Measurements from ENCODE around the gene ERC1.
"Not testable (repeated sequence)": the region's sequence is repeated elsewhere in the genome, so short reads cannot be mapped to it uniquely, and the experiment has no call there.

The ERC1 gene

DNA sequence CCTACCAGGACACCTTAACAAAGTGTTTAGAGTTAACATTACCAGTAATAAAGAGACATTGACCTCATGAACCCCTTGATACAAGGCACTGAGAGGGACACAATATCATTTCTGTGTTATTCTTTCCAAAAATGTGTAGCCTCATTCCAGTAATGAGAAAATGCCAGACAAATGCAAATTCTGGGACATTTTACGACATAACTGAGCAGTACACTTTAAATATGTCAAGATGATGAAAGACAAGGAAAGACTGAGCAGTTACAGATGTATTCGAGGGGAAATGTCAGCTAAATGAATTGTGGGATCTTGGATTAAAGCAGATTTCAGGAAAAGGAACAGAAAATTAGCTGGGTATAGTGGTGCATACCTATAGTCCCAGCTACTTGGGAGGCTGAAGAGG is 255.6 kb downstream of the ERC1 start:
- no peak for DNase-seq

DNA sequence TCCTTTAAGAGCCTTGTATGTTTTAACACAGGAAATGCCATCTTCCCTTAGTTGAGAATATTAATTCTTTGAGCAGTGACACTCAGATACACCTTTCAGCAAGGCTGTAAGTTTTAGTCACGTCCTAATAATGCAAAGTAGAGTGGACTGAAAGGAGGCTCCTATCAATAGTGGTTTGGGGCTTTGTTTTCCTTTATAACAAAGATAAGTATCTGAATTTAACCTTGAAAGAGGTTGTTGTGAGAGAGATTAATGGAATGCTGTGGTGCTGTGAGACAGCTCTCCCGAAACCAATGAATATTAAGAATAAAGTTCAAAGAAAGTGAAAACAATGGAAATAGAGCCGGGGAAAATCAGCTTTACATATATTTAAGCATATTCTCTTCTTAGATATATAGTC is 259.6 kb downstream of the ERC1 start:
- DNase-seq, result no peak

DNA sequence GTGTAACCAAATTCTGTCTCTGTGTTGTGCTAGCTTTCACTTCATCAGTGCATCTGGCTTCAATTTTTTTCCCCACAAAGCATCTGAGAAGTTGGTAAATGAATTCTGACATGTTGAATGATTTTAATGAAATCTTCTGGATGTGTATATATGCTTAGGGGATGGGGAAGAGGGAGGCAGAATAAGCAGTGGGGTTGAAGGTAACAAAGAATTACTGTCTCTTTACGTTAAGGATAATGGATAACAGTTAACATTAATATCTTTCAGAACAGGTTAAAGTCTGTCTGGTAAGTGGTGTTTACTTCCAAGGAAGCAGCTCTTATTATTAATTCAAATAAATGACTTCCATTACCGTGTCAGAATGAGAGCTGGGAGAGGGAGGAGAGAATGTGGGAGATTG is 261.7 kb downstream of the ERC1 start:
- DNase-seq, result no peak

DNA sequence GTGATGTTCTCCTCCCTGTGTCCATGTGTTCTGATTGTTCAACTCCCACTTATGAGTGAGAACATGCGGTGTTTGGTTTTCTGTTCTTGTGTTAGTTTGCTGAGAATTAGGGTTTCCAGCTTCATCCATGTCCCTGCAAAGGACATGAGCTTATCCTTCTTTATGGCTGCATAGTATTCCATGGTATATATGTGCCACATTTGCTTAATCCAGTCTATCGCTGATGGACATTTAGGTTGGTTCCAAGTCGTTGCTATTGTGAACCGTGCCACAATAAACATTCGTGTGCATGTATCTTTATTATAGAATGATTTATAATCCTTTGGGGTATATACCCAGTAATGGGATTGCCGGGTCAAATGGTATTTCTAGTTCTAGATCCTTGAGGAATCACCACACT is 264.1 kb downstream of the ERC1 start:
- DNase-seq, result not testable (repeated sequence)

DNA sequence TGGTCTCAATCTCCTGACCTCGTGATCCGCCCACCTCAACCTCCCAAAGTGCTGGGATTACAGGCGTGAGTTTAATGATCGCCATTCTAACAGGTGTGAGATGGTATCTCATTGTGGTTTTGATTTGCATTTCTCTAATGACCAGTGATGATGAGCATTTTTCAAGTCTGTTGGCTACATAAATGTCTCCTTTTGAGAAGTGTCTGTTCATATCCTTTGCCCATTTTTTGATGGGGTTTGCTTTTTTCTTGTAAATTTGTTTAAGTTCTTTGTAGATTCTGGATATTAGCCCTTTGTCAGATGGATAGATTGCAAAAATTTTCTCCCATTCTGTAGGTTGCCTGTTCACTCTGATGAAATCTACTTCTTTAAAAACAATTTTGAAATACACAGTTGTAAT is 264.8 kb downstream of the ERC1 start:
- DNase-seq, result not testable (repeated sequence)

DNA sequence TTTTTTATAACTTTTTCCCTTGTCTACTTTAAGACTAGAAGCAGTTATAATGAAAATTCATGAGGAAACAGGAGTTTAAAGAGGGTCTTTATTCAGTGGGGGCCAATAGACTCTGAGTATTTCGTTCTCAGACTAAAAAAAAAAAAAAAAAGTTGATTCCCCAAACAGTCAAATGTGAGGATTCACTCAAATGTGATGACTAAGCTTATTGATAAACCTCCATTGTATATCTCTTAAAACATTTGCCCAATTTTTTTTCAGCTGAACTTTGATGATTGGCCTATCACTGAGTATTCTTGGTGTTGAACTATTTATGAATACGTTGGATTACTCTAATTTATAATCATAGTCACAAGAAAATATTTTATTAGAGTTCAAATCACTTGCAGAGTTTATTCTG is 265.3 kb downstream of the ERC1 start:
- no peak for DNase-seq

DNA sequence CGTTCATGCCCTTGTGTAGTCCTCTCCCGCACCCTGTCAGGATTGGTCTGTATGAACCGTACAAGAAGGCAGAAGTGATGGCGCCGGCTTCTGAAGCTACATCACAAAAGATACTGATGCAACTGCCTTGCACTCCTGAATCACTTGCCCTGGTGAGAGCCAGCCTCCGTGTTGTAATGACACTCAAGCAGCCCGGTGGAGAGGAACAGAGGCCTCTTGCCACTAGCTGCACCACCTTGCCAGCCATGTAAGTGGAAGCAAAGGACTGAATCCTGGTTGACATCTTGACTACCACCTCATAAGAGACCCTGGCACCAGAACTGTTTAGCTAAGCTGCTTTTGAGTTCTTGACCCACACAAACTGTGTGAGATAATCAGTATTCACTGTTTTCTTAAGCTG is 266.0 kb downstream of the ERC1 start:
- DNase-seq, result no peak

DNA sequence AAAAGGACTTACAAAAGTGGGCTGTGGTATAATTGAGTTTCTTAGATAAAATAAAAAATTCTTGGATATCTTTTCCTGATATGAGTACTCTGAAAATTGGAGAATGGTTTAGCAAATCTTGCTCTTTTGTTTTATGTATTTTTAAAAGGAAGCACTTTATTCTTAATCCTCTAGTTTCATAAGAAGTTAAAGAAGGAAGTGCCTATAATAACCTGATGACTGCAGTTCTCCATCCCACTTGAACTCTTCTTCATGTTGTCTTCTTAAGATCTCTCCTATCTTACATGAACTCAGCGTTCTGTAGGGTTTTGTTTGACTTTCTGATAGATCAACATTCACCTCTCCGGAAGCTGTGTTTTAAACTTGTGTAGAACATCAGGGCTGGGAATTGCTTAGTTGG is 271.0 kb downstream of the ERC1 start:
- no peak for DNase-seq

DNA sequence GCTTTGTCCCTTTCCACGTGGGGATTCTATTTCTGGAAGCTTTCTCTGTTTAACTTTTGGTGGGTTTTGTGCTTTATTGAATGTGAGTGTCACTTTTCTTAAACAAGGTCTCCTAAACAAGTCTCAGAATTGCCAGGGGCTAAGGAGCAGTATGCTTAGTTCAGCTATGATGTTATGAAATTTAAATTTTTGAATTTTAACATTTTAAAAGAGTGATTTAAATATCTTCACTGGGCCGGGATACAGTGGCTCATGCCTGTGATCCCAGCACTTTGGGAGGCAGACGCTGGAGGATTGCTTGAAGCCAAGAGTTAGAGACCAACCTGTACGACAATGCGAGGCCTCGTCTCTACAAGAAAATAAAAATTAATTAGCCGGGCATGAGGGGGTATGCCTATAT is 276.2 kb downstream of the ERC1 start:
- DNase-seq, result no peak

DNA sequence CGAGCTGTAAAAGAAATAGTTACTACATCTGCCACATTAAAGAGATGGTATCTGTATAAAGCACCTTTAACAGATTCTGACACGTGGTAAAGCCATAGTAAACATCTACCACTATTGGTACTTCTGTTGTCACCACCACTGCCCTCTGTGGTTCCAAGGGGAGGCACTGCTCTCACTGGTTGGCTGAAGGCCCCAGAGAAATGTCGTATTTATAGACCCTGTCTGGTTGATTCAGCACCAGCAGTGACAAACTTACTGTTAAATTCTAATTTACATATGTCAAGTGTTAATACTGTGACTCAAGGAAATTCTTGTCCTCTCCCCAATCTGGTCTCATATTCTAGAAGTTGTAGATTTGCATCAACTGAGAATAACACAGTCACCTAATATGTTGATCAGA is 281.1 kb downstream of the ERC1 start:
- DNase-seq, result no peak

DNA sequence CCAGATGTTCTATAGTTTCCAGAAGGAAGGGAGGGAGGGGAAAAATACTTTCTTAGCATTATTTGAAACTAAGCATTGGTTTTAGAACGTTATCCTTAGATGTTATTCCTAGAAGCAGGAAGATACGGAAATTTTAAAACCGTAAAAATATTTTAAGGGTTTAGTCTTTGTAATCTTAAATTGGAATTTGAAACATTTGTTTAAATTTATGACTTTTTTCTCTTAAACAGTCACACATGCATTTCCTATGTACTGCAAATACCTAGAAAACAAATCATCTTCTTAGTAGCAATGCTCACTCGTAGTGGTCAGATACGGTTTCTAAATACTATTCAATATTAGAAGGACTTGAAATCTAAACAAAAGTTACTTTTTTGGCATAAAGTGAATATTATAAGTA is 282.0 kb downstream of the ERC1 start:
- no peak for DNase-seq

DNA sequence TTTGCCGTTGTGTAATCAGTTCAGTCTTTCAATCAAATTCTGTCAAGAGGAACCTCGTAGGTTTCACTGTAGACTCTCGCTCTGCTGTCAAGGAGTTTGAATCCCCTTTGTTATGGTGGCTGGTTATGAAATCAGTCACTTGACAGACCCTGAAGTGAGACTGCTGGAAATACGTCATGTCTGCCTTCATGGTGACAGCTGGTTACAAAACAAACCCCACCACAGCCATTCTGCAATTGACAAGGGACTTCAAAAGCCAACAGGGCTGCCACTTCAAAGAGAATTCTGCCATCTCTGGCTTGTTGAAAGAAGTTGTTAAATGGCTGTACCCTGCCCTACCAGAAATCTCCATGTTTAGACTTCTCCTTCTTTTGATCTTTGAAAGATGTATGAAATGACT is 286.9 kb downstream of the ERC1 start:
- DNase-seq, result no peak

DNA sequence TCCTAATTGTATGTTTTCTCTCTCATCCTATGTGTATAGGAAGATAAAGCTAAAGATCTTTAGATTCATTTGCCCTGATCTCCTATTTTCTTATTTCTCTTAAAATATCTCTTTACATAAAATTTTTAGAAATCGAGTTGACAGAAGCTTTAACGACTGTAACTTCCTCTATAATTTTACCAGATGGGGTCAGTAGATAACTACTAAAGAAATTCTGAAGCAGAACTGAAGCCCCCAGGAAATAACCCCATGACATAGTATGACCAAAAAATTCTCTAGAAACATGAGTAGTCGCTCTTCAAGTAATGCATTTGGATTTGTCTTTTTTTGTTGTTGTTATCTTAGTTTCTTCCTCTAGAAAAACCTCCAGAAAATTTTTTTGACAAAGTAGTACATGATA is 288.0 kb downstream of the ERC1 start:
- DNase-seq, result no peak

DNA sequence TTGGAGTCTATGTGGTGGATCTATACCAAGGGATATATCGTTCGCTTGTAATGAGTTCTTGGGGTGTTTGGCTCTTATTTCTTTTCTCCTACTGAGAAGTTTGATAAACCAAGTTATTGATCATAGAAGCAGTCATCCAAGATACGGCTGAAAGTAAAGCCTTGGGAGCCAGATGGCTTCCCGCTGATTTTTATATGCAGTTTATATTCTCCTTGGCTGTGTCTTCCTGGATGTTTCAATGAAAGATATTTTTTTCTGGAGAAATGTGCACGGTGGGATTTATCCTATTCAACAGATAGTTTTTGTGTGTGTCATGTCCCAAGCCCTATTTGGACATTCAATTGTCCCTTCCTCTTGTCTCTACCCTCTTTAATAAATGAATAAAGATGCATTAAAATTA is 289.0 kb downstream of the ERC1 start:
- DNase-seq, result no peak

DNA sequence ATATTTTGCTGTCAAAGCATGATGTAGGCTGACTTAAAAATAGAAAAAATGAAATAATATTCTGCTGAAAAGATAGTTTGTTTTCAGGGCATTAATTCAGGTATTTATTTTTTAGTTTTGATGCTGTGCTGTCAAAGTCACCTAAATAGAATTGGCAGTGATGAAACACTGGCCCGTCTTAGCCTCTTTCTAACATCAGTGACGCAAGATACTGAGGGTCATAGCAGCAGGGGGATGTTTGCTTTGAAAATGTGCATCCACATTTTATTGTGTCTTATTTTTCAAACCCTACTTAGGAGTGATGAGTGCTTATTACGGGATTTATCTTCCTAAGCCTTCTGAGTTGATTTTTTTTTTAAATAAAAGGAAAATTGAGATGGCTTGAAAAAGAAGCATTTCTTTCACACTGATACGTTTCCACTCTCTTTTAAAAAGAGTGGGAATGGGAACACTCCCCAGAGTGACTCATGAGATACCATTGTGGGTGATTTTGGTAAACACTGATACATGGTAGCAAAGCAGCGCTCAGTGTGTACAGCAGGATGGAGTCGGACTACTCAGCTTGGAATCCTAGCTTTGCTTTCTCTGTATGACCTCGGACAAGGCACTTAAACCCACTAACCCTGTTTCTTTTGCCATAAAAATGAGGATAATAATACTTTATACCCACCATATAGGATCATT is 290.8 kb downstream of the ERC1 start:
- DNase-seq, result no peak

DNA sequence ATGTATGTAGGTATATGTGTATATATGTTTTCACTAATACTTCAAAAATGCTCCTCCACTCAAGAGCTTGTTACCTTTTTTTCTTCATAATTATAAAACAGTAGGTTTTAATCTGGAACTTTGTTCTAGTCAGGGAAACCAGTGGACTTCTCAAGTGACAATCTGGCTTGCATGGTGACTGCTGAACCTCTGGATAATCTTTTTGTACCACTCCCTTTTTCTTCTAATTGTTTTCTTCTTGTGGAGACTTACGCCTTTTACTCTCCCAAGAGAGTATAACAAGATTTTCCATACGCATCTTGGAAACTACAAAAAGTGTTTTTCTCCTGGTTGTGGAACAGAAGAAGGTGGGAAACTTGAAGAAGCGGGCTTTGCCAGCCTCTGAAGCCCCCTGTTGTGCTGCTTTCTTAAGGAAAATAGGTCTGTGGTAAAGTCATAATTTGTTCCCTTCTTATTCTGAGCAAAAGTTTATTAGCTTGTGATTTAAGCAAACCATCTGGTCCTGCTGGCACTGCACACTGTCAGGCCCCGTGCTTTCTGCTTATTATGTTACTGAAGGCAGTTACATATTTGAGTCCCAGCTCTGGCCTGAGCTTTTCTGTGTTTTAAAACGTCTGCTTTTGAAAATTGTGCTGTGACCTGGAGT is 291.8 kb downstream of the ERC1 start:
- DNase-seq, result no peak

DNA sequence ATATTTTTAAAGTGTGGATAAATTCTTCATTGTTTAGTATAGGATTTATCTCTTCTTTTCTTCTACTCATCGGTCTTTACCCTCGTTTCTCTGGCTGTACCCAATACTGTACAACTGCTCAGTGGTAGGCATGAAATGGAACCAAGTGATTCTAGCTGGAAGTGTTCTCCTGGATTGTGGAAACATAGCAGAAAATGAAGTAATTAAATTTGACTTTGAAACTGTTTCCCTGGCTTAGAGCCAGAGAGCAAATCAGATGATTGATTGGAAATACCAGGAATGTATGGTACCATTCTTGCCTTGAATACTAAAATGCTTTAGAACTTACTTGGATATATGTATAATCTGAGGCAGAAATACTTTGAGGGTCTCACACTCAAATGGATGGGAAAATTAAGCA is 292.3 kb downstream of the ERC1 start:
- no peak for DNase-seq

DNA sequence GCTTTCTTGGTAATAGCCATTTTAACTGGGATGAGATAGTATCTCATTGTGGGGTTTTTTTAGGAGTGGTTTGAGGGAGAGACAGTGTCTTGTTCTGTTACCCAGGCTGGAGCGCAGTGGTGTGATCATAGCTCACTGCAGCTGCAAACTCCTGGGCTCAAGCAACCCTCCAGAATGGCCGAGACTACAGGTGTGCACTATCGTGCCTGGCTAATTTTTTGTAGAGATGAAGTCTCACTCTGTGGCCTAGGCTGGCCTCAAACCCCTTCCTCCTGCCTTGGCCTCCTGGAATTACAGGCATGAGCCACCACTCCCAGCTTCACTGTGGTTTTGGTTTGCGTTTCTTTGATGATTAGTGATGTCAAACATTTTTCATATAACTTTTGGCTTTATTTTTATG is 293.6 kb downstream of the ERC1 start:
- DNase-seq, result no peak

DNA sequence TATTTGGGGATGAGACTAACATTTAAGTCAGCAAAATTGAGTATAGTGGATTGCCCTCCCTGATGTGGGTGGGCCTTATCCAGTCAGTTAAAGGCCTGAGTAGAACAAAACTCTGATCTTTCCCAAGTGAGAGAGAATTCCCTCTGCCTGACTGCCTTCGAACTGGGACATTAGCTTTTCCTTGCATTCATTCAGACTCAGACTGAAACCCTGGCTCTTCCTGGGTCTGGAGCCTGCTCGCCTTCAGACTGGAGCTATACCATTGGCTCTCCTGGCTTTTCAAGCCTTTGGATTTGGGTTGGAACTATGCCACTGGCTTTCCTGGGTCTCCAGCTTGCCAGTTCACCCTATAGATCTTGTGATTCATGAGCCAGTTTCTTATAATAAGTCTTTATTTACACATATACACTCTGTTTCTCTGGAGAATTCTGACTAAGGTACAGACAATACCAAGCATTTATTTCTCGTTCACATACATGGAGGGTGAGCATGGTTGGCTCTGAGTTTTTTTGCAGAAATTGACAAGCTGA is 296.5 kb downstream of the ERC1 start:
- DNase-seq, result no peak

DNA sequence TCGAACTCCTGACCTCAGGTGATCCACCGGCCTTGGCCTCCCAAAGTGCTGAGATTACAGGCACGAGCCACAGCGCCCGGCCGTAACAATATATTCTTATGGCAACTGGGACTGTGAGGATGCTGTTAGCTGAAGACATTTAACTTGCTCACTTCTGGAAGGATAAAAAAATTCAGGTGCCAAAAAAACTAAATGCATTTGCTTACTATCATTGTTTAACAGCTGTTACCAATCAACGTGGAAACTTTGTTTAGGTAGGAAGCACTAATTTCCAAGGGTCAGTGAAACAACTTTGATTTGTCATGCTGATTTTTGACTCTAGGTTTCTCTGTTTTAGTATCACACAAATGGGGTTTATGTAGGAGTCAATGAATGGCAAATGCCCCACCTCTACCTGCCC is 297.3 kb downstream of the ERC1 start:
- no peak for DNase-seq

DNA sequence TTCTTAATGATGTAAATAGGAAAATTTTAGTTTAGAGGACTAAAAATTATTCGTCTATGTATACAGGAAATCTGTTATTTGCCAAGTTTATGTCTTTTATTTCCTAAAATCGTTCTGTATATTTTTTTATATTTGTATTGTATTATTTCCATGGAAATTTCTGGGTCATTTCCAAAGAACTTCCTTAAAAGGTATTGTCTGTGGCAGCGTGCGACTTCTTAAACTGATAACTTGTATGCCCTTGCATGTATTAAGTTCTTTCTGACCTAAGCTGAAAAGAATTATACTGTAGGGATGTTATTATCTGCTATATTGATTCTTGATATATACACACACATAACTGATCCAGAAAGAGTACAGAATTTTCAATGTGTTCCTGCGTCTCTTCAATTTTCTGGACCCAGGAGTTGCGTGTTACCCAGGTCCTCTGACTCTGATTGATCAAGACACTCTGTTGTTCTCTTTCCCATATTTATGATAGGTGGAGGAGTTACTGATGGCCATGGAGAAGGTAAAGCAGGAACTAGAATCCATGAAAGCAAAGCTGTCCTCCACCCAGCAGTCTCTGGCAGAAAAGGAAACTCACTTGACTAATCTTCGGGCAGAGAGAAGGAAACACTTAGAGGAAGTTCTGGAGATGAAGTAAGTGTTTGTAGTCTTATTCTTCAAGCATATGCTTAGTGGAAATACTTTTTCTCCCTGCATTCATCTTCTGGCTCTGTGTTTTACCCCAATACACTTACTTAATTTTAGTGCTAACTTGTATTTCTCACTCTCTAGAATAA is 298.5 kb downstream of the ERC1 start:
- no peak for DNase-seq

DNA sequence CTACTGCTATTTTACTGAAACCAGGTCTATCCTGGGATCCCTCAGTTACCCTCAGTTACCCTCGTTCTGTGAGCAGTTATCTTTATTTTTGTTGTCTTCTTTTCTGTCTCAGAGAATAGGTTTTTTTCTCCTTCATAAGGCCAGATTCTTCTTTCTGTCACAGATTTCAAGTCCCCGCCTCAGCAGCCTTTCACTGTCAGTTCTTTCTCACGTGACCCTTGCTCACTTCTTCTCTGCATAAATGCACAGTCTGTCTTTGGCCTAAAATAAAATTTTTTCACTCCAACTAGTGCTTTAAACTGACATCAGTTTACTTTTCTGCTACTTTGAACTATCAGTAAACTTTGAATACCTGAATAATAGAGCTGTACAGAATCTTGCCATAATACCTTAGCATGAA is 299.7 kb downstream of the ERC1 start:
- DNase-seq, result no peak

DNA sequence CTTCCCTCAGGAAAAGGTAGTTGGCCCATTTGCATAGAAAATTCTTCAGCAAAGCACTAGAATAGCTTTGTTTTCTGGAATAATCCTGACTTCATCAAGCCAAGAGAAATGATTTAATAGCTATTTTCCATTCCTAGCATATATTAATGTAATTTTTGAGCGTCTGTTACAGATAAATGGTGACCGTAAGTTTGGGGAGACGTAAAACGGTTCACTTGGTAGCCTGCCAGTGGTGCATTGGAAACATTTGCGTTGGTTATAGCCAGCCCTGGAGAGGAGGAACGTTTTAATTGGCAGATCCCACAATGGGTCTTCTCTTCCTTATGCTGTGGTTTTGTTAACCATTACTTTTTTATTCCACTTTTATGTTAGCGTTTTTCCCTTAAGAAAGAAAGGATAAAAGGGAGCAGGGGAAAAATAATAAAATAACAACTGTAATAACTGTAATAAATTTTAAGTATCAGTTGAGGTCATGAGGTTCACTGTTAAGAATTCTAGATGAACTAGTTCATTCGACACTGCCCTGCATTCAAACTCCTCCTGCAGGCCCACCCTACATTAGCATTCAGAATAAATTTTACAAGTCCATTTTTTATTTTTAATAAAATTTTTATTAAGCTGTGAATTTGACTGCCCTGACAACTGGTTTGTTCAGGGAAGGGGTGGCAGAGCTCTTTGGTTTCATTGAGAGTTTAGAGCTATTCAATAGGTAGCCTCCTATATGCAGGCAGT is 300.7 kb downstream of the ERC1 start:
- no peak for DNase-seq
